ENCODE data around the gene SLC12A6. TPM values are rescaled to one million over a fixed set of nuclear protein-coding genes. Genes with fewer than 3 reads are reported as not detected.

Gene SLC12A6
- polyA plus RNA-seq, 3 donors: 19.6 to 21.7 (median 19.9) TPM

GRCh38 chr15:34332553-34333120, 4.9 kb downstream of the SLC12A6 start:
- no peak for DNase-seq (ENCODE audit: low read depth in 3 of 3, low spot score in 2 of 3)

GRCh38 chr15:34331809-34332208, 5.8 kb downstream of the SLC12A6 start:
- no peak for DNase-seq (ENCODE audit: low read depth in 3 of 3, low spot score in 2 of 3)

- no peak for DNase-seq (ENCODE audit: low read depth in 3 of 3, low spot score in 2 of 3)
Measured at GRCh38 chr15:34330279-34330678, 7.3 kb downstream of the SLC12A6 start.

- DNase-seq (ENCODE audit: low read depth in 3 of 3, low spot score in 2 of 3): no peak
Measured at GRCh38 chr15:34329006-34329405, 8.6 kb downstream of the SLC12A6 start.

GRCh38 chr15:34327906-34328305, 9.7 kb downstream of the SLC12A6 start:
- no peak for DNase-seq (ENCODE audit: low read depth in 3 of 3, low spot score in 2 of 3)

- no peak for DNase-seq (ENCODE audit: low read depth in 3 of 3, low spot score in 2 of 3)
Measured at GRCh38 chr15:34325368-34325767, 12.2 kb downstream of the SLC12A6 start.

GRCh38 chr15:34324933-34325332, 12.6 kb downstream of the SLC12A6 start:
- no peak for DNase-seq (ENCODE audit: low read depth in 3 of 3, low spot score in 2 of 3)

GRCh38 chr15:34323217-34323616, 14.4 kb downstream of the SLC12A6 start:
- no peak for DNase-seq (ENCODE audit: low read depth in 3 of 3, low spot score in 2 of 3)

GRCh38 chr15:34318277-34319079, 19.1 kb downstream of the SLC12A6 start:
- peak in 1 of 3 donors; percentile 31 for DNase-seq (ENCODE audit: low read depth in 3 of 3, low spot score in 2 of 3)

- no peak for DNase-seq (ENCODE audit: low read depth in 3 of 3, low spot score in 2 of 3)
Measured at GRCh38 chr15:34314491-34315490, 22.8 kb downstream of the SLC12A6 start.

GRCh38 chr15:34311563-34311962, 26.0 kb downstream of the SLC12A6 start:
- no peak for DNase-seq (ENCODE audit: low read depth in 3 of 3, low spot score in 2 of 3)

- no peak for DNase-seq (ENCODE audit: low read depth in 3 of 3, low spot score in 2 of 3)
Measured at GRCh38 chr15:34304613-34305012, 33.0 kb downstream of the SLC12A6 start.

- DNase-seq (ENCODE audit: low read depth in 3 of 3, low spot score in 2 of 3): no peak
Measured at GRCh38 chr15:34301058-34301457, 36.5 kb downstream of the SLC12A6 start.

- DNase-seq (ENCODE audit: low read depth in 3 of 3, low spot score in 2 of 3): no peak
Measured at GRCh38 chr15:34297059-34297458, 40.5 kb downstream of the SLC12A6 start.

GRCh38 chr15:34292621-34293020, 45.0 kb downstream of the SLC12A6 start:
- DNase-seq (ENCODE audit: low read depth in 3 of 3, low spot score in 2 of 3): no peak

GRCh38 chr15:34284937-34285336, 52.6 kb downstream of the SLC12A6 start:
- DNase-seq (ENCODE audit: low read depth in 3 of 3, low spot score in 2 of 3): no peak

- no peak for DNase-seq (ENCODE audit: low read depth in 3 of 3, low spot score in 2 of 3)
Measured at GRCh38 chr15:34282384-34282783, 55.2 kb downstream of the SLC12A6 start.

GRCh38 chr15:34280193-34280592, 57.4 kb downstream of the SLC12A6 start:
- no peak for DNase-seq (ENCODE audit: low read depth in 3 of 3, low spot score in 2 of 3)

GRCh38 chr15:34279368-34279767, 58.2 kb downstream of the SLC12A6 start:
- no peak for DNase-seq (ENCODE audit: low read depth in 3 of 3, low spot score in 2 of 3)

- DNase-seq (ENCODE audit: low read depth in 3 of 3, low spot score in 2 of 3): no peak
Measured at GRCh38 chr15:34275721-34276120, 61.9 kb downstream of the SLC12A6 start.

- DNase-seq (ENCODE audit: low read depth in 3 of 3, low spot score in 2 of 3): no peak
Measured at GRCh38 chr15:34275154-34275553, 62.4 kb downstream of the SLC12A6 start.

All from right renal cortex interstitium (tissue), 3 donors.